PC-3 (cell line): Measurements from ENCODE around the gene PNLIPRP3. TPM values are rescaled to one million over a fixed set of nuclear protein-coding genes. Genes with fewer than 3 reads are reported as not detected.

ENCODE experiments used
- ATAC-seq: fragments of 200-7000 bp; cut with Tn5 transposase; 2 replicates; pipeline ENCODE4 v1.9.1; 2020; ENCODE audit warnings: mild to moderate bottlenecking, moderate library complexity
- BruUV-seq: library from RNA; stranded (reverse); fragments of 400-500 nt; replicated peaks from 2 replicates; lab custom pipeline; 2021; lab: Mats Ljungman, UMichigan
- CTCF ChIA-PET: fragments of 300-600 bp; sonication (Branson Sonifier 250); formaldehyde crosslinking; loops from one replicate; lab custom pipeline; 2022; ENCODE audit warnings: antibody characterized with exemption; lab: Charles Lee
- POLR2A ChIA-PET: fragments of 300-600 bp; sonication (Branson Sonifier 250); formaldehyde crosslinking; loops from one replicate; lab custom pipeline; 2022; ENCODE audit warnings: antibody characterized with exemption; ENCODE audit not compliant: unreplicated experiment; lab: Charles Lee
- DNase-seq: peaks from one replicate; pipeline ENCODE4 v3.0.0-alpha.2; 2015
- H2AFZ ChIP-seq: fragments of 300-600 bp; sonication (generic); 2 replicates; pipeline ENCODE4 v1.6.0; 2016; ENCODE audit warnings: antibody characterized with exemption, low read length
- H3F3A ChIP-seq: fragments of 300-600 bp; sonication (generic); one replicate; pipeline ENCODE4 v1.6.0; 2017; ENCODE audit warnings: antibody characterized with exemption, low read length, control low read depth, mild to moderate bottlenecking; ENCODE audit not compliant: unreplicated experiment
- H3K27ac ChIP-seq: fragments of 300-600 bp; sonication (generic); 2 replicates; pipeline ENCODE4 v1.5.1; 2016; ENCODE audit warnings: mild to moderate bottlenecking, low read length
- H3K27me3 ChIP-seq: fragments of 300-600 bp; sonication (generic); 2 replicates; pipeline ENCODE4 v1.6.1; 2016; ENCODE audit warnings: low read length, mixed read lengths
- H3K36me3 ChIP-seq: fragments of 300-600 bp; sonication (generic); 2 replicates; pipeline ENCODE4 v1.6.1; 2016; ENCODE audit warnings: low read depth, mixed run types, low read length, mixed read lengths
- H3K4me1 ChIP-seq: fragments of 300-600 bp; sonication (generic); 2 replicates; pipeline ENCODE4 v1.5.1; 2016; ENCODE audit warnings: low read length; ENCODE audit not compliant: insufficient read depth
- H3K4me2 ChIP-seq: fragments of 300-600 bp; sonication (generic); 2 replicates; pipeline ENCODE4 v1.6.0; 2016; ENCODE audit warnings: low read length
- H3K4me3 ChIP-seq: fragments of 300-600 bp; sonication (generic); 2 replicates; pipeline ENCODE4 v1.5.1; 2016; ENCODE audit warnings: mild to moderate bottlenecking, low read length, mixed read lengths
- H3K79me2 ChIP-seq: fragments of 300-600 bp; sonication (generic); 2 replicates; pipeline ENCODE4 v1.6.1; 2017; ENCODE audit warnings: low read length, mixed read lengths
- H3K9ac ChIP-seq: fragments of 300-600 bp; sonication (generic); 2 replicates; pipeline ENCODE4 v1.6.0; 2016; ENCODE audit warnings: mild to moderate bottlenecking, low read length
- H3K9me2 ChIP-seq: fragments of 300-600 bp; sonication (generic); replicated peaks from 2 replicates; pipeline ENCODE4 v1.6.1; 2016; ENCODE audit warnings: mixed run types, low read length, mixed read lengths
- H3K9me3 ChIP-seq: fragments of 300-600 bp; sonication (generic); 2 replicates; pipeline ENCODE4 v1.6.1; 2016; ENCODE audit warnings: low read length, mixed read lengths
- H4K20me1 ChIP-seq: fragments of 300-600 bp; sonication (generic); 2 replicates; pipeline ENCODE4 v1.6.1; 2016; ENCODE audit warnings: low read length, mixed read lengths
- EZH2 ChIP-seq: fragments of 300-600 bp; sonication (generic); IDR thresholded peaks from one replicate; pipeline ENCODE4 v1.6.1; 2017; ENCODE audit warnings: antibody characterized with exemption, mild to moderate bottlenecking, low read length; ENCODE audit not compliant: unreplicated experiment
- EZH2phosphoT487 ChIP-seq: fragments of 300-600 bp; sonication (generic); IDR thresholded peaks from 2 replicates; pipeline ENCODE4 v1.6.1; 2018; ENCODE audit warnings: mild to moderate bottlenecking, antibody characterized with exemption, low read length, borderline replicate concordance
- intact Hi-C: fragments of 100-400 bp; cut with micrococcal nuclease; formaldehyde crosslinking; loops from 2 replicates; pipeline ENCODE4 v1.9.0; 2023
- total RNA-seq: library from RNA; depleted of rRNA; stranded (reverse); fragments of >200 nt; gene quantifications from 2 replicates; pipeline ENCODE4 v1.2.3, GENCODE V29; 2014
- TF ChIP-seq, protein P1 (sequence below): fragments of 300-600 bp; sonication (generic); conservative IDR thresholded peaks from 2 replicates; pipeline ENCODE4 v1.5.1; 2017; ENCODE audit warnings: antibody characterized with exemption, low read depth, mild to moderate bottlenecking, low read length

PNLIPRP3 gene
- total RNA-seq, 1 experiment from 2014 or later = not detected

DNA sequence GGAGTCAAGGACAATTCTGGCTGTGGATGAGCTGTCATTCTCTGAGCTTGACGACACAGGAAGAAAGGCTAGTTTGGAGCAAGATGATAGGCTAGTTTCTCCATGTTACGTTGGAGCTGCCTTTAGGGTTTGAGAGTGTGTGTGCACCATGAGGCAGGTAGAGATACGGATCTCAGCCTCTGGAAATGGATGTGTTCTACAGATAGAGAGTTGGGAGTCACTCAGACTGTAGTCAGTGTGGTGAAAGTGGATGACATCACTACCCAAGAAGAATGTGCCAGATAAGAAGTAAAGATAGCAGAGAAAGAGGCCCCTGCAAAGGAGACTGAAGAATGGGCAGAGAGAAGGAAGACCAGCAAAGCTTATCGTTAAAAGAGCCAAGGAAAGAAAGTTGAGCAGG is 42.4 kb downstream of the PNLIPRP3 start:
- intact Hi-C loops = no loop called here

DNA sequence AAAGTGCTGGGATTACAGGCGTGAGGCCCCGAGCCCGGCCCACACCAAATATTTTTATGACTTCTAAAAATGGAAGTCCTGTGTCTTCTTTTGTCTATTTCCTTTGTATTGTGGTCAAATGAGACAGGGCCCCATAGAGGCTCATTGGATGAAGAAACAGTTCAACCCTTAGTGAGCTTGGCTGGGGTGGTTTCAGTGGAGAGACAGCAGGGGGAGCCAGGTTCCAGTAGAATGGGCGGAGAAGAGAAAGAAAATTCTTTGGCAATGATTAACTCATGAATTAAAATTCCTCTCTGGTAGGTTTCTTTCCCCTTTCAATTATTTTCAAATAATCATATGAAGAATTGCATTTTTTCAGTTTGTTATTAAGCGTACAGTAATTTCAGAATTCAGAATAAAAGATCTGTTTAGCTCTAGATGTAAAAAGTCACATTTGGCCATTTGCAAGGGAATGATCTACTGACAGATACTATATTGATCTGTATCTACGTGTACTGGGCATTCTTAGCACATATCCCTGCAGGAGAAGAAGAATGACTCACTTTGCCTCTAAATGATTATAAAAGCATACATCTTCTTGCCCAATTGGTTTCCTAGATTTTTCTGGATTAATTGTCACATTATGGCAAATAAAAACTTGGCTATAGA is 43.2 kb downstream of the PNLIPRP3 start:
- DNase-seq = peak; percentile 45
- Histone ChIP-seq H2AFZ (no peak overlapping the region), H3K36me3 (no peaks in the 10 kb centered on the region), H3K9ac (no peak overlapping the region), H3K9me3 (no peaks in the 10 kb centered on the region), H3K9me2 (no peaks in the 10 kb centered on the region), H3K79me2 (no peaks in the 10 kb centered on the region), H3K4me1 (no peaks in the 10 kb centered on the region), H3K4me2 (no peak overlapping the region), H3K27ac (no peak overlapping the region), H3K4me3 (no peak overlapping the region), H4K20me1 (no peaks in the 10 kb centered on the region), H3F3A (no peaks in the 10 kb centered on the region), H3K27me3 (no peaks in the 10 kb centered on the region)
- POLR2A ChIA-PET = no interaction called here
- TF ChIP-seq, protein P1, sequence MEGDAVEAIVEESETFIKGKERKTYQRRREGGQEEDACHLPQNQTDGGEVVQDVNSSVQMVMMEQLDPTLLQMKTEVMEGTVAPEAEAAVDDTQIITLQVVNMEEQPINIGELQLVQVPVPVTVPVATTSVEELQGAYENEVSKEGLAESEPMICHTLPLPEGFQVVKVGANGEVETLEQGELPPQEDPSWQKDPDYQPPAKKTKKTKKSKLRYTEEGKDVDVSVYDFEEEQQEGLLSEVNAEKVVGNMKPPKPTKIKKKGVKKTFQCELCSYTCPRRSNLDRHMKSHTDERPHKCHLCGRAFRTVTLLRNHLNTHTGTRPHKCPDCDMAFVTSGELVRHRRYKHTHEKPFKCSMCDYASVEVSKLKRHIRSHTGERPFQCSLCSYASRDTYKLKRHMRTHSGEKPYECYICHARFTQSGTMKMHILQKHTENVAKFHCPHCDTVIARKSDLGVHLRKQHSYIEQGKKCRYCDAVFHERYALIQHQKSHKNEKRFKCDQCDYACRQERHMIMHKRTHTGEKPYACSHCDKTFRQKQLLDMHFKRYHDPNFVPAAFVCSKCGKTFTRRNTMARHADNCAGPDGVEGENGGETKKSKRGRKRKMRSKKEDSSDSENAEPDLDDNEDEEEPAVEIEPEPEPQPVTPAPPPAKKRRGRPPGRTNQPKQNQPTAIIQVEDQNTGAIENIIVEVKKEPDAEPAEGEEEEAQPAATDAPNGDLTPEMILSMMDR = peak; percentile 55
- no peak for TF ChIP-seq EZH2
- intact Hi-C loops = no loop called here
- no peak for ATAC-seq
- CTCF ChIA-PET = no interaction called here
- no TSS peak for BruUV-seq

More for the DNA sequence above, 42.4 kb downstream of the PNLIPRP3 start:
- Histone ChIP-seq H4K20me1 (no peaks in the 10 kb centered on the region), H3K27me3 (no peaks in the 10 kb centered on the region), H3K27ac (no peak overlapping the region), H3K4me1 (no peaks in the 10 kb centered on the region), H3K4me2 (no peak overlapping the region), H2AFZ (no peak overlapping the region), H3K9me3 (no peaks in the 10 kb centered on the region), H3K36me3 (no peaks in the 10 kb centered on the region), H3F3A (no peaks in the 10 kb centered on the region), H3K9me2 (no peaks in the 10 kb centered on the region), H3K9ac (no peak overlapping the region), H3K4me3 (no peak overlapping the region), H3K79me2 (no peaks in the 10 kb centered on the region)
- ATAC-seq (no peak), DNase-seq (no peak)
- ChIA-PET CTCF (no interaction called here), POLR2A (no interaction called here)
- BruUV-seq = no TSS peak
- TF ChIP-seq, protein P1 = no peak
- TF ChIP-seq EZH2 = no peak
- no peak for TF ChIP-seq EZH2phosphoT487

DNA sequence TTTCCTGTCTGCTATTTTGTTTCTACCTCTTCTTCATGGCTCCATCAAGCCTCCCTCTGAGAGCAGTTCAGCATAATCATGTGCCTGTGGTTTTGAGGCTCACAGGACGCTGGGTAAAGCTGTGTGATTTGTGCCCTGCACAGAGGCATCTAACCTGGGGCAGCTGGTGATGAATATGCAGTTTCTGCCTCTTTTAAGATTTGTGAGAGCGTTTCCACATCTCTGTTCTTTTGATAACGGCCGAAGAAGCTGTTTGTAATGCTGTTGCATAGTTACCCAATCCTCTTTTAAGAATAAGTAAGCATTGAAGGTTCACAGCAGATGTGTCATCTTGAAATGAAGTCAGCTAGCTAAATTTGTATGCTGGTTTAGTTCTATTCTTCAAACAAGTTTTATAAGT is 45.2 kb downstream of the PNLIPRP3 start:
- no peak overlapping the region for H3K4me2 ChIP-seq
- no peaks in the 10 kb centered on the region for H3K9me3 ChIP-seq
- H3K9ac ChIP-seq = no peak overlapping the region
- no peak overlapping the region for H3K27ac ChIP-seq
- no peaks in the 10 kb centered on the region for H3K79me2 ChIP-seq
- intact Hi-C loops = no loop called here
- ATAC-seq (no peak), DNase-seq (no peak)
- H3F3A ChIP-seq = no peaks in the 10 kb centered on the region
- ChIA-PET POLR2A (no interaction called here), CTCF (no interaction called here)
- 0 out of 2 replicates have a peak, but pooled peaks cover under 1% of the 10 kb centered on the region for H3K27me3 ChIP-seq
- BruUV-seq = no TSS peak
- no peaks in the 10 kb centered on the region for H4K20me1 ChIP-seq
- H3K36me3 ChIP-seq = no peaks in the 10 kb centered on the region
- H2AFZ ChIP-seq = no peak overlapping the region
- H3K9me2 ChIP-seq = no peaks in the 10 kb centered on the region
- H3K4me1 ChIP-seq = no peaks in the 10 kb centered on the region
- TF ChIP-seq, protein P1 = no peak
- TF ChIP-seq EZH2phosphoT487 (no peak), EZH2 (no peak)
- no peak overlapping the region for H3K4me3 ChIP-seq
